GM19467 (cell line): ENCODE measurements around the gene GIMAP7.

Experiments used
- ATAC-seq: cut with Tn5 transposase; IDR thresholded peaks from one replicate; pipeline ENCODE4 v1.9.1; 2021; ENCODE audit warnings: mild to moderate bottlenecking, moderate library complexity; ENCODE audit not compliant: unreplicated experiment

GIMAP7 gene

DNA sequence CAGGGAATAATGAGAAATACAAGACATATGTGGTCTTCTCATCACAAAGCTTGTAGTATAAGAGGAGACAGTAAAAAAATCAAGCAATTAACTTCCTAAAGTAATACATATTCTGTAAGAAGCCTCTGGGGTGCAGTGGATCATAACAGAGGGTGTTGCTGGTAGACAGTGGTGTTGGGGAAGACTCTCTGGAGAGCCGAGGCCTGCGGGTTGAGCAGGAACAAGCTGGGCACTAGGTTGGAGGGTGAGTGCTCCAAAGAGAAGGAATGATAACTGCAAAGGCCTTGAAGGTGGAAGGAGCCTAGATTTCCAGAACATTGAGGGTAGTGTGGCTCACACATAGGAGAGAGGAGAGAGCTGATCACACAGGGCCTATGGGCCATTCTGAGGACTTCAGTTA lies 54.0 kb downstream of the GIMAP7 start:
- ATAC-seq, result no peak

DNA sequence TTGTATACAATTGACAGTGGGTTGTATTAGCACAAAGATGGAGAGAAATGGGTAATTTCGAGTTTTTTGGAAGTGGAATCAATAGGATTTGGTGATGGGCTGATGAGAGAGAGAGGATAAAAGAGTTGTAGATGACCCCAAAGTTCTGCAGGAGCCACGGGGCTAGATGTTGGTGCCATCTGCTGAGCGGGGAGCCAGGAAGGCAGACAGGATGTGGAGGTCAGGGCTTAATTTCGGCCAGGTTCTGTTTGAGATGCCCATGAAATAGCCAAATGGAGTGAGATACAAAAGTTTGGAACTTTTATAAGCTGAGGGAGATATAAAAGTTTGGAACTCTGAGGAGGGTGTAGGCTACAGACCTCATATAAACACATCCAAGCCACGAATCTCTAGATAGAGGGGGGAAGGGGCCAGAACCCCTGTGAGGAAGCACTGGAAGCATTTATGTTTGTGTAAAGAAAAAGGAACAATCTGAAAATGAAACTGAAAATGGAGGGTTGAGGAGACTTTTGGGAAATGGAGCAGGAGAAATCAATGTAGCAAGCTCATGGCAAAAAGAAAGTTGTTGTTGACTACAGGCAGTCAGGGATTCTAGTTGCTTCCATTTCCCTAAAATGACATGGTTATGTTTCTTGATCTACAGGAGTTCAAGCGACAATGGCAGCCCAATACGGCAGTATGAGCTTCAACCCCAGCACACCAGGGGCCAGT lies 54.7 kb downstream of the GIMAP7 start:
- no peak for ATAC-seq
